Esophagus squamous epithelium (tissue), 5 donors: Measurements from ENCODE around the gene JARID2. TPM values are rescaled to one million over a fixed set of nuclear protein-coding genes. Genes with fewer than 3 reads are reported as not detected.

Source experiments
- DNase-seq: peaks from one replicate; lab custom pipeline; 2025; lab: John Stamatoyannopoulos, UW
- H3K27ac ChIP-seq, 4 donors: fragments of 200-600 bp; sonication (generic); one replicate each; pipeline ENCODE4 v1.5.1; 2016 to 2019; ENCODE audit warnings: mild to moderate bottlenecking in 1 of 4
- H3K27me3 ChIP-seq, 4 donors: fragments of 200-600 bp; sonication (generic); 1 replicate in 3 of 4; 2 replicates in 1 of 4; pipeline versions ENCODE4 v1.5.1 to v1.6.0; 2017 to 2021; ENCODE audit warnings: antibody characterized with exemption in 1 of 4
- H3K36me3 ChIP-seq, 3 donors: fragments of 200-600 bp; sonication (generic); one replicate each; pipeline ENCODE4 v1.5.1; 2016 to 2019
- H3K4me1 ChIP-seq, 3 donors: fragments of 200-600 bp; sonication (generic); one replicate each; pipeline ENCODE4 v1.5.1; 2017 to 2019
- H3K4me3 ChIP-seq, 4 donors: fragments of 200-600 bp; sonication (generic); 1 replicate in 3 of 4; 2 replicates in 1 of 4; pipeline ENCODE4 v1.5.1; 2016 to 2019; ENCODE audit warnings: mild to moderate bottlenecking in 2 of 4, moderate library complexity in 1 of 4
- H3K9me3 ChIP-seq, 3 donors: fragments of 200-600 bp; sonication (generic); one replicate each; pipeline ENCODE4 v1.5.1; 2016 to 2019
- POLR2A ChIP-seq, 4 donors: fragments of 450-650 bp; IDR thresholded peaks; one replicate each; pipeline ENCODE4 v1.6.1; 2017; ENCODE audit warnings: antibody characterized with exemption in 4 of 4, mild to moderate bottlenecking in 4 of 4, moderate library complexity in 3 of 4
- WGBS, 2 donors: methylation state at CpG; one replicate each; pipeline ENCODE4 v1.1.5; 2018; 5-methylcytosine and 5-hydroxymethylcytosine counted together
- intact Hi-C: fragments of 100-400 bp; cut with DNase I; formaldehyde crosslinking; loops from one replicate; pipeline ENCODE4 v1.15.0; 2022
- total RNA-seq, 4 donors: library from RNA; depleted of rRNA; stranded (reverse); fragments of >200 nt; gene quantifications; one replicate each; pipeline ENCODE4 v1.1.0, GENCODE V29; 2016
- TF ChIP-seq, protein P1 (sequence below), 6 experiments: fragments of 450-650 bp in 4 of 6; fragments of 200-600 bp in 2 of 6; sonication (generic) in 2 of 6; IDR thresholded peaks; one replicate each; pipeline ENCODE4 v1.5.1; 2016 to 2019; ENCODE audit warnings: antibody characterized with exemption in 6 of 6, mild to moderate bottlenecking in 4 of 6, moderate library complexity in 4 of 6
- donor health status: DM: yes; HTN: yes; CAD: no.

Gene JARID2
- total RNA-seq, 4 donors from 2014 or later = 13.3 to 19.6 (median 16.3) TPM

DNA sequence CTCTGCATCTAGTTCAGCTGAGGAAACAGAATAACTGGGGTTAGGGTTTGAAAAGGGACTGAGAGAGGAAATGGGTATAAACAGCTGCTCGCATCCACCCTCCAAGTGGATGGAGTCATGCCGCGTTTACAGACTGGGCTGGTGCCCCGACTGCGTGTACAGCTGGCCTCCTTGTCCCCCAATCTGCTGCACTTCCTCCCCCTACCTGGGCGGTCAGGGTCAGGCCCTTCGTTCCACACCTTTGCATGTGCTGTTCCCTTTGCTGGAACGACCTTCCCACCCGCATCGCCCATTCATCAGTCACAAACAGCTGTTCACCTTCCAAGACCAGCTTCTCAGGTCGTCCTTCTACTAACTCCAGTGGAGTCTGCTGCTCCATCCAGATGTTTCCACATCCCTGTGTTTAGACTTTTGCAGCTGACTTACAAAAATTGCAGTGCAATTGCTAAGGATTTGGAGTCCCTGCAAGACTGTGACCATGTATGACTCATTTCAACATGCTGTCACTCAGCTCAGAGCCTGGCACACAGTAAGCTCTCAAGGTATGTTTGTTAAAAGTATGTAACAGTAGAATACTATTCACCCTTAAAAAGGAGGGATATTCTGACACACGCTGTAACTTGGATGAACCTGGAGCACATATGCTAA is 287.6 kb downstream of the JARID2 start:
- no peak for DNase-seq
- WGBS, 2 donors = 83 to 91% methylated on average over 10 to 12 of the region's 12 CpGs
- no peak for TF ChIP-seq POLR2A (IDR thresholded peaks at IDR 0.05)
- TF ChIP-seq, protein P1, sequence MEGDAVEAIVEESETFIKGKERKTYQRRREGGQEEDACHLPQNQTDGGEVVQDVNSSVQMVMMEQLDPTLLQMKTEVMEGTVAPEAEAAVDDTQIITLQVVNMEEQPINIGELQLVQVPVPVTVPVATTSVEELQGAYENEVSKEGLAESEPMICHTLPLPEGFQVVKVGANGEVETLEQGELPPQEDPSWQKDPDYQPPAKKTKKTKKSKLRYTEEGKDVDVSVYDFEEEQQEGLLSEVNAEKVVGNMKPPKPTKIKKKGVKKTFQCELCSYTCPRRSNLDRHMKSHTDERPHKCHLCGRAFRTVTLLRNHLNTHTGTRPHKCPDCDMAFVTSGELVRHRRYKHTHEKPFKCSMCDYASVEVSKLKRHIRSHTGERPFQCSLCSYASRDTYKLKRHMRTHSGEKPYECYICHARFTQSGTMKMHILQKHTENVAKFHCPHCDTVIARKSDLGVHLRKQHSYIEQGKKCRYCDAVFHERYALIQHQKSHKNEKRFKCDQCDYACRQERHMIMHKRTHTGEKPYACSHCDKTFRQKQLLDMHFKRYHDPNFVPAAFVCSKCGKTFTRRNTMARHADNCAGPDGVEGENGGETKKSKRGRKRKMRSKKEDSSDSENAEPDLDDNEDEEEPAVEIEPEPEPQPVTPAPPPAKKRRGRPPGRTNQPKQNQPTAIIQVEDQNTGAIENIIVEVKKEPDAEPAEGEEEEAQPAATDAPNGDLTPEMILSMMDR (IDR thresholded peaks at IDR 0.05) = no peak
- intact Hi-C loops = no loop called here
- H3K27ac ChIP-seq = no peak overlapping the region
- peaks cover 0 to 20% (median 9%) of the 10 kb centered on the region in 3 donors for H3K4me1 ChIP-seq
- no peaks in the 10 kb centered on the region for H3K9me3 ChIP-seq
- H3K27me3 ChIP-seq = no peaks in the 10 kb centered on the region
- no peak overlapping the region for H3K4me3 ChIP-seq
- H3K36me3 ChIP-seq = peaks cover 0 to 50% (median 3%) of the 10 kb centered on the region in 3 donors

DNA sequence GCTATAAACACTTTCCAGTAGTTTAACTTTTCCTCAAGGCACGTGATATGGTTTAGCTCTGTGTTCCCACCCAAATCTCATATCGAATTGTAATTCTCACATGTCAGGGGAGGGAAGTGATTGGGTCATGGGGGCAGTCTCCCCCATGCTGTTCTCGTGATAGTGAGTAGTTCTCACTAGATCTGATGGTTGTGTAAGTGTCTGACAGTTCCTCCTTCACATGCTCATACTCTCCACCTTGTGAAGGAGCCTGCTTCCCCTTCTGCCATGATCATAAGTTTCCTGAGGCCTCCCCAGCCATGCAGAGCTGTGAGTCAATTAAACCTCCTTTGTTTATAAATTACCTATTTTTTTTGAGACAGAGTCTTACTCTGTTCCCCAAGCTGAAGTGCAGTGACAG is 289.1 kb downstream of the JARID2 start:
- no peak for TF ChIP-seq POLR2A (IDR thresholded peaks at IDR 0.05)
- TF ChIP-seq, protein P1 (IDR thresholded peaks at IDR 0.05) = no peak
- Histone ChIP-seq H3K4me1 (peaks cover 0 to 25% (median 9%) of the 10 kb centered on the region in 3 donors), H3K27ac (no peak overlapping the region), H3K36me3 (peaks cover 0 to 35% (median 3%) of the 10 kb centered on the region in 3 donors), H3K27me3 (no peaks in the 10 kb centered on the region), H3K9me3 (no peaks in the 10 kb centered on the region), H3K4me3 (no peak overlapping the region)
- intact Hi-C loops = no loop called here
- 76 to 85% methylated on average over 3 of the region's 3 CpGs for WGBS, 2 donors
- no peak for DNase-seq

DNA sequence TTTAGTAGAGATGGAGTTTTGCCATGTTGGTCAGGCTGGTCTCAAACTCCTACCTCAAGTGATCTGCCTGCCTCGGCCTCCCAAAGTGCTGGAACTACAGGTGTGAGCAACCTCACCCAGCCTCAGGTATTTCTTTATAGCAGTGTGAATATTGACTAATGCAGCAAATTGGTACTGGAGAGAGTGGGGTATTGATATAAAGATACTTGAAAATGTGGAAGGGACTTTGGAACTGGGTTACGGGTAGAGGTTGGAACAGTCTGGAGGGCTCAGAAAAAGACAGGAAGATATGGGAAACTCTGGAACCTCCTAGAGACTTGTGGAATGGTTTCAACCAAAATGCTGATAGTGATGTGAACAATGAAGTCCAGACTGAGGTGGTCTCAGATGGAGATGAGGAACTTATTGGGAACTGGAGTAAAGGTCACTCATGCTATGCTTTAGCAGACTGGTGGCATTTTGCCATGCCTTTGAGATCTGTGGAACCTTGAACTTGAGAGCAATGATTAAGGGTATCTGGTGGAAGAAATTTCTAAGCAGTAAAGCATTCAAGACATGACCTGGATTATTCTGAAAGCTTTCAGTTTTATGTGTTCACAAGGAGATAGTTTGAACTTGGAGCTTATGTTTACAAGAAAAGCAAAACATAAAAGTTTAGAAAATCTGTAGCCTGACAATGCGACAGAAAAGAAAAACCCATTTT is 289.8 kb downstream of the JARID2 start:
- DNase-seq = no peak
- intact Hi-C loops = no loop called here
- 87 to 90% methylated on average over 3 of the region's 3 CpGs for WGBS, 2 donors

DNA sequence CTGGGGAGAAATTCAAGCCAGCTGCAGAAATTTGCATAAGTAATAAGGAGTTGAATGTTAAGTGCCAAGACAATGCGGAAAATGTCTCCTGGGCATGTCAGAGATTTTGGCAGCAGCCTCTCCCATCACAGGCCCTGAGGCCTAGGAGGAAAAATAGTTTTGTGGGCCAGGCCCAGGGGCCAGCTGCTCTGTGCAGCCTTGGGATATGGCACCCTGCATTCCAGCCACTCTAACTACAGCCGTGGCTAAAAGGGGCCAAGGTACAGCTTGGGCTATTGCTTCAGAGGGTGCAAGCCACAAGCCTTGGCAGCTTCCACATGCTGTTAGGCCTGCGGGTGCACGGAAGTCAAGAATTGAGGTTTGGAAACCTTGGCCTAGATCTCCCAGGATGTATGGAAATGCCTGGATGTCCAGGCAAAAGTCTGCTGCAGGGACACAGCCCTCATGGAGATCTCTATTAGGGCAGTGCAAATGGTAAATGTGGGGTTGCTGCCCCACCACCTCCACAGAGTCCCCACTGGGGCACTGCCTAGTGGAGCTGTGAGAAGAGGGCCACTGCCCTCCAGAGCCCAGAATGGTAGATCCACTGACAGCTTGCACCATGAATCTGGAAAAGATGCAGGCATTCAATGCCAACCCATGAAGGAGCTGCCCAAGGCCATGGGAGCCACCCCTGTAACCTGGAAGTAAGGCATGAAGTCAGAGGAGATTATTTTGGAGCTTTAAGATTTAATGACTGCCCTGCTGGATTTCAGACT is 290.5 kb downstream of the JARID2 start:
- WGBS, 2 donors = 54 to 86% methylated on average over 4 of the region's 4 CpGs
- peaks cover 0 to 33% (median 9%) of the 10 kb centered on the region in 3 donors for H3K4me1 ChIP-seq
- H3K27me3 ChIP-seq = no peaks in the 10 kb centered on the region
- no peak for TF ChIP-seq POLR2A (IDR thresholded peaks at IDR 0.05)
- TF ChIP-seq, protein P1 (IDR thresholded peaks at IDR 0.05) = no peak
- no peak overlapping the region for H3K4me3 ChIP-seq
- no peak for DNase-seq
- intact Hi-C loops = no loop called here
- H3K27ac ChIP-seq = no peak overlapping the region
- H3K36me3 ChIP-seq = peaks cover 0 to 21% (median 0%) of the 10 kb centered on the region in 3 donors
- no peaks in the 10 kb centered on the region for H3K9me3 ChIP-seq

More for the DNA sequence above, 289.8 kb downstream of the JARID2 start:
- Histone ChIP-seq H3K9me3 (no peaks in the 10 kb centered on the region), H3K27ac (no peak overlapping the region), H3K27me3 (no peaks in the 10 kb centered on the region), H3K4me1 (peaks cover 0 to 32% (median 9%) of the 10 kb centered on the region in 3 donors), H3K4me3 (no peak overlapping the region), H3K36me3 (peaks cover 0 to 29% (median 0%) of the 10 kb centered on the region in 3 donors)
- TF ChIP-seq, protein P1 (IDR thresholded peaks at IDR 0.05) = no peak
- TF ChIP-seq POLR2A (IDR thresholded peaks at IDR 0.05) = no peak
